HG03175 (cell line): ENCODE results near the gene MMP3.
"Not testable (repeated sequence)": the region's sequence is repeated elsewhere in the genome, so short reads cannot be mapped to it uniquely, and the experiment has no call there.

Experiments
- ATAC-seq: cut with Tn5 transposase; IDR thresholded peaks from one replicate; pipeline ENCODE4 v1.9.1; 2021; ENCODE audit warnings: mild to moderate bottlenecking, moderate library complexity; ENCODE audit not compliant: unreplicated experiment

MMP3 gene

GRCh38 chr11:102843489-102843888, at the start of gene MMP3:
TSS of gene MMP3 (minus strand) at chr11:102843609. CDS start at chr11:102843546, 63 bp downstream.
- no peak for ATAC-seq

GRCh38 chr11:102891736-102892135, 48.3 kb upstream of the MMP3 start:
- ATAC-seq = no peak

- no peak for ATAC-seq
These were observed 43.6 kb upstream of the MMP3 start for GRCh38 chr11:102886999-102887398.

- no peak for ATAC-seq
These were observed 39.7 kb upstream of the MMP3 start for GRCh38 chr11:102883141-102883540.

GRCh38 chr11:102882389-102883024, 39.1 kb upstream of the MMP3 start:
- no peak for ATAC-seq

GRCh38 chr11:102879801-102880200, 36.4 kb upstream of the MMP3 start:
- ATAC-seq = no peak

- no peak for ATAC-seq
These were observed 35.2 kb upstream of the MMP3 start for GRCh38 chr11:102878595-102878994.

GRCh38 chr11:102874852-102875251, 31.4 kb upstream of the MMP3 start, which contains the start of gene MMP12:
TSS of gene MMP12 (minus strand) at chr11:102874982. CDS start at chr11:102874937, 45 bp downstream.
- ATAC-seq = no peak

GRCh38 chr11:102869354-102869964, 26.1 kb upstream of the MMP3 start:
- ATAC-seq = not testable (repeated sequence)

- no peak for ATAC-seq
These were observed 24.9 kb upstream of the MMP3 start for GRCh38 chr11:102868339-102868738.

- ATAC-seq = no peak
These were observed 21.3 kb upstream of the MMP3 start for GRCh38 chr11:102864724-102865123.

GRCh38 chr11:102853956-102854355, 10.5 kb upstream of the MMP3 start:
- ATAC-seq = no peak

GRCh38 chr11:102853055-102853454, 9.6 kb upstream of the MMP3 start:
- no peak for ATAC-seq

GRCh38 chr11:102850973-102851745, 7.8 kb upstream of the MMP3 start:
- no peak for ATAC-seq

GRCh38 chr11:102849311-102849710, 5.9 kb upstream of the MMP3 start:
- no peak for ATAC-seq

GRCh38 chr11:102846292-102846691, 2.9 kb upstream of the MMP3 start:
- no peak for ATAC-seq

- no peak for ATAC-seq
These were observed 479 bp downstream of the MMP3 start for GRCh38 chr11:102842930-102843329.

- ATAC-seq = no peak
These were observed 3.4 kb downstream of the MMP3 start for GRCh38 chr11:102840018-102840417.

- ATAC-seq = no peak
These were observed 5.8 kb downstream of the MMP3 start for GRCh38 chr11:102837646-102838045.

- no peak for ATAC-seq
These were observed 6.3 kb downstream of the MMP3 start for GRCh38 chr11:102837156-102837555.

- ATAC-seq = no peak
These were observed 7.0 kb downstream of the MMP3 start for GRCh38 chr11:102836290-102836875.

GRCh38 chr11:102833731-102834130, 9.7 kb downstream of the MMP3 start:
- no peak for ATAC-seq
